ENCODE measurements around the gene SLC33A1.
"Not testable (repeated sequence)": the region's sequence is repeated elsewhere in the genome, so short reads cannot be mapped to it uniquely, and the experiment has no call there.

Gene SLC33A1

GRCh38 chr3:155854141-155854940, at the start of gene SLC33A1:
TSS of gene SLC33A1 (minus strand) at chr3:155854427. CDS start at chr3:155853997, 430 bp downstream.
- DNase-seq (ENCODE audit: low read depth): peak; percentile 99

DNA sequence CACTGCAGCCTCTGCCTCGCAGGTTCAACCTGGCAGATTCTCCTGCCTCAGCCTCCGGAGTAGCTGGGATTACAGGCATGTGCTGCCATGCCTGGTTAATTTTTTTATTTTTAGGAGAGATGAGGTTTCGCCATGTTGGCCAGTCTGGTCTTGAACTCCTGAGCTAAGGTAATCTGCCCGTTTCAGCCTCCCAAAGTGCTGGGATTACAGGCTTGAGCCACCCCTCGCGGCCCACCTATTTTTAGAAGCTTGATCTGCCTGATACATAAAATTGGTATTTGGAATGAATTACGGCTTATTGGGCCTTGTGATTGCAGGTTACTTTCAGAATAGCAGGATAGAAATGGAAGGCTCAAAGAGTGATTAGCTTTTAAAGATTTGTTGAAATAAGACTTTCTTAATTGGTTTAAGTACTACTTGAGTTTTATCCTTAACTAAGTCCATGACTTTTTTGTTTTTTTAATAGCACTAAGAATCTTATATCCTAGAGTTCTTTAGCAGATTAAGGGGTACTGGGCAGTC, 41.2 kb upstream of the SLC33A1 start:
- DNase-seq (ENCODE audit: low read depth): no peak

DNA sequence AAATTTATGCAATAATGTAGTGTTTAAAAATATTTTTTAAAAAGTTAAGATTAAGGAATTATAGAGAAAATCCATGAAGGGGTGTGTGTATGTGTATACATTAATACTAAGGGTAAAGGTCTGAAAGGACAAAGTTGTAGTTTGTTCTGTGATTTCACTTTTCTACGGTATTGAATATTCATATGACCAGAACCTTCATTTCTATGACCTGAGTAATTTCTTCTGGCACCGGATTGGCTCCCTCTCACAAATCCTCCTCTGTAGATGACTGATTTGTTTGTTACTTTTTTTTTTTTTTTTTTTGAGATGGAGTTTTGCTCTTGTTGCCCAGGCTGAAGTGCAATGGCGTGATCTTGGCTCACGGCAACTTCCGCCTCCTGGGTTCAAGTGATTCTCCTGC, 37.1 kb upstream of the SLC33A1 start:
- DNase-seq (ENCODE audit: low read depth): no peak

- no peak for DNase-seq (ENCODE audit: low read depth)
These were observed 36.5 kb upstream of the SLC33A1 start for GRCh38 chr3:155890671-155891190.

DNA sequence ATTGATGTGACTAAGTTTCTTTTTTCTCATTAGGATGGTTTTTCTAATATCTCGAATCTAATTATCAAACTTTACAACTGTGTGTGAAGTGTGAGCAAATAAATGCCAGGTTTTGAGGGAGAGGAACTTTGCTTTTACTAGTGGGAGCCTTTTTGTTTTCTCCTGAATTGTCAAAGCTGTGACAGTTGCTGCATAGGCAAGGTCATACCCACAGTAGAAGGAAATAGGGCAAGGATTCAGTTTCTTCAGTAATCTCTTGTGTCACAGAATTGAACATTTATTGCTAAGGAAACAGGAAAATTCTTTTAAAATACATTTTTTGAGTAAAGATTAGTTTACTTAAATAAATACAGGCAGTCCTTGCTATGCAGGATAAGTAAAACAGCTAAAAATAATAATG, 35.7 kb upstream of the SLC33A1 start:
- no peak for DNase-seq (ENCODE audit: low read depth)

- no peak for DNase-seq (ENCODE audit: low read depth)
These were observed 35.0 kb upstream of the SLC33A1 start for GRCh38 chr3:155889212-155889611.

- no peak for DNase-seq (ENCODE audit: low read depth)
These were observed 32.7 kb upstream of the SLC33A1 start for GRCh38 chr3:155886915-155887314.

- DNase-seq (ENCODE audit: low read depth): not testable (repeated sequence)
These were observed 32.1 kb upstream of the SLC33A1 start for GRCh38 chr3:155886348-155886747.

DNA sequence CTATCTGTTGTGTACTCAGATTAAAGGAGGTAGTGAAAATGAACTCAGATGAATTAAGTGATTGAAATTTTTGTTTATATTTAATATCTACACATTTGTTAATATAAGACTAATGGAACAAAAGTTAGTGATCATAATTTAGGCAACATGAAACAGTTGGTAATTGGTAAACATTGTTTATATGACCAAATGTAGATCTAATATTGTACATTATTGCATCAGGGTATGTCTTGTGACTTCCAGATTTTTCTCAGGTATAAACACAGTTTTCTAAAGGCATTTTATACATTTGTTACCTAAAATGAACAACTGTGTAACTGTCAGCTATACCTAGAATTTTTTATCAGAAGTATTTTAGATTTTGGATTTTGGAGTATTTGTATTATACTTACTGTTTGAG, 31.1 kb upstream of the SLC33A1 start:
- no peak for DNase-seq (ENCODE audit: low read depth)

GRCh38 chr3:155884292-155884691, 30.1 kb upstream of the SLC33A1 start:
- no peak for DNase-seq (ENCODE audit: low read depth)

- no peak for DNase-seq (ENCODE audit: low read depth)
These were observed 26.1 kb upstream of the SLC33A1 start for GRCh38 chr3:155880286-155880685.

DNA sequence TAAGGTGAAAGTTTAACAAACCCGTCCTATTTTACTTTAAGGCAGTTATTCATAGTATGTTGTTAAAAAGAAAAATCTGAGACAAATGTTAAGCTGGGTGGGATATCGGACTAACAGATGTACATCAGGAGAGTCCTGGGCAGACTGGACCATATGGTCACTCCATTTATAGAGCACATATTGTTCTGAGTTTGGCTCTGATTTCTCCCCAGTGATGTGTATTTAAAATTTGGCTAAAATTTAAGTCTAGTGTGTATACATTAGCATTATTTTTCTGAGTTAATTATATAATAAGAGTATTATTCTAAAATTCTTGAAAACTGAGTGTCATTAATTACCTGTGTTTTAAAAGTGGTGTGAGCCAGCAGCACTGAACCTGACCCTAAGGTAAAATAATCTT, 22.3 kb upstream of the SLC33A1 start:
- DNase-seq (ENCODE audit: low read depth): no peak

- no peak for DNase-seq (ENCODE audit: low read depth)
These were observed 21.8 kb upstream of the SLC33A1 start for GRCh38 chr3:155876037-155876436.

GRCh38 chr3:155872904-155873646, 18.8 kb upstream of the SLC33A1 start:
- no peak for DNase-seq (ENCODE audit: low read depth)

DNA sequence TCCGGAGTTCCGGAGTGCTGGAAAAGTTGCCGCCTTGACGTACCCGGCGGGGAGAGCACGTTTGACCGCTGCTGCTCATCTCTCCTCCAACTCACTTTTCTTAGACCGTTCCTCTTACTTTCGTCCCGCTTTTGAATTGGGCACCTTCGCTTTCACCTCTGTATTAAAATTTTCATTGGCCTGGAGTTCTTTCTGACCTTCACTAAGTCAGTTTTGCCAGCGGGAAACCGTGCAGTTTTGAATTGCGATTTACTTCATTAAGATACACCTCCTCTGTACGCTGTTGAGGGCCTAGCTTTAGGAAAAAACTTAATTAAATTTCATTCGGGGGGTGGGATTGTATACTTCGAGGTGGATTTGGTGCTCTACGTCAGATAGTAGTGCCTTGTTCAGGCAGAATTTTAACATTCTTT, 17.5 kb upstream of the SLC33A1 start:
- no peak for DNase-seq (ENCODE audit: low read depth)

GRCh38 chr3:155870945-155871745, 16.9 kb upstream of the SLC33A1 start:
- peak; percentile 30 for DNase-seq (ENCODE audit: low read depth)

DNA sequence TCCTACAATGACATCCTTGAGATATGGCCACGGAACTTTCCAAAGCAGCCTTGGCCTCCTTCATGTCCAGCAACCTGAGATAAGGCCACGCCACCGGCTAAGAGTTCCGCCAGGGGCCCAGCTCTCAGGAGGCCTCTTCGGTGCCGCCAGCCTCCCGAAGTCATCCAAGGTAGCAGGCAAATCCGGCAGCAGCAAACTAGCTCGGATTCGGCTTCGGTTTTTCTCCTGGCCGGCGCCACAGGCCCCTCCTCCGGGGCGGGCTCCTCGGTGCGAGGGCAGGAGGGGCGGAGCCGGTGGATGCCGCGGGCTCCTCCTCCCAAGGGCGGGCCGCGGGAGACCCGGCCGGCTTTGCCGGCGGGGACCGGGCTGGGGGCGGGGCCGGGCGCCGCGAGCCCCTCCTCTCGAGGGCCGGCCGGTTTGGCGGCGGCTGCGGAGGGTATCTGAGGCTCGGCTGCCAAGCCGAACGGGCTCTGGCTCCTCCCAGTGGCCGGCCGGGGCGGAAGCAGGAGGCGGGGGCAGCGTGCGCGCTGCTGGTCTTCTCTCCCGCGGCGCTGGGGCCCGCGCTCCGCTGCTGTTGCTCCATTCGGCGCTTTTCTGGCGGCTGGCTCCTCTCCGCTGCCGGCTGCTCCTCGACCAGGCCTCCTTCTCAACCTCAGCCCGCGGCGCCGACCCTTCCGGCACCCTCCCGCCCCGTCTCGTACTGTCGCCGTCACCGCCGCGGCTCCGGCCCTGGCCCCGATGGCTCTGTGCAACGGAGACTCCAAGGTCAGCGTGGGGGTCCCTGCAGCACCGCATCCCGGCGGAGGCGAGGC, 16.1 kb upstream of the SLC33A1 start, which contains the start of gene GMPS:
TSS of gene GMPS (plus strand) at position 518 of the 812 bp plus-strand sequence. CDS start at position 739, 221 bp downstream.
- peak; percentile 95 for DNase-seq (ENCODE audit: low read depth)

DNA sequence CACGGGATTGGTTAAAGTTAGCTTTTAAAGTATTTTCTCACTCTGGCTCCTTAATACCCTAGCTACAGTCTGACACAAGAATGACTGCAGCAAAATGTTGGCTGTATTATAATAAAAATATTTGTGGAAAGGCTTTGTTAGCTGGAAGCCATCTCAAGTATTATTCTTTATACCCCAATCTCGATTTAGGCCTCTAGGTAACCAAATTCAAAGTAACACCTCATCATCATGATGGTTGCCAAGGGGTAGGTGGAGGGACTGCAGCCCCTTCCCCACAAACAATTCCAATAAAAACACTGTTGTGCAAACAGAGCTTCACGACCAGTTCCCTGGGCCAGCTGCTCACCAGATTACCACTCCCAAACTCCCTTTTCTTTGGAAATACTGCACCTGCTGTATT, 15.5 kb upstream of the SLC33A1 start:
- DNase-seq (ENCODE audit: low read depth): no peak

GRCh38 chr3:155863072-155863784, 9.0 kb upstream of the SLC33A1 start:
- DNase-seq (ENCODE audit: low read depth): no peak

DNA sequence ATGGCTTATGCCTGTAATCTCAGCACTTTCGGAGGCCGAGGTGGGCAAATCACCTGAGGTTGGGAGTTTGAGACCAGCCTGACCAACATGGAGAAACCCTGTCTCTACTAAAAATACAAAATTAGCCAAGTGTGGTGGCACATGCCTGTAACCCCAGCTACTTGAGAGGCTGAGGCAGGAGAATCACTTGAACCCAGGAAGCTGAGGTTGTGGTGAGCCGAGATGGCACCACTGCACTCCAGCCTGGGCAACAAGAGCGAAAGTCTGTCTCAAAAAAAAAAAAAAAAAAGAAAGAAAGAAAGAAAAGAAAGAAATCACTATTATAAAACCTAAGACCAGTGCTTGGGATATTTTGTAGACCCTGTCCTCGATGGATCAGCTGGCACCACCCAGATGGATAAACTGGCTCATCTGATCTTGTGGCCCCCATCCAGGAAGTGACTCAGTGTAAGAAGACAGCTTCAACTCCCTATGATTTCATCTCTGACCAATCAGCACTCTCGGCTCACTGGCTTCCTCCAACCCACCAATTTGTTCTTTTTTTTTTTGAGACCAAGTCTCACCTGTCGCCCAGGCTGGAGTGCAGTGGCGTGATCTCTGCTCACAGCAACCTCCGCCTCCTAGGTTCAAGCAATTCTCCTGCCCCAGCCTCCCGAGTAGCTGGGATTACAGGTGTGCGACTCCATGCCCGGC, 8.2 kb upstream of the SLC33A1 start:
- peak; percentile 48 for DNase-seq (ENCODE audit: low read depth)

All from activated T-cell treated with anti-CD3 and anti-CD28 coated beads for 24 hours (primary cell).